GM23248 (cell line): Measurements from ENCODE around the gene S100A1. TPM values are rescaled to one million over a fixed set of nuclear protein-coding genes. Genes with fewer than 3 reads are reported as not detected.
A peak's percentile ranks its signal among the peaks of the same experiment; 100 is the strongest.
"Not testable (repeated sequence)": the region's sequence is repeated elsewhere in the genome, so short reads cannot be mapped to it uniquely, and the experiment has no call there.

Source experiments
- DNase-seq: peaks from one replicate; pipeline ENCODE4 v3.0.0-alpha.2; 2015
- H2AFZ ChIP-seq: fragments of 200-600 bp; sonication (generic); 2 replicates; pipeline ENCODE4 v1.6.1; 2016; ENCODE audit warnings: antibody characterized with exemption
- H3F3A ChIP-seq: fragments of 200-600 bp; sonication (generic); 2 replicates; pipeline ENCODE4 v1.6.1; 2016; ENCODE audit warnings: mild to moderate bottlenecking, antibody characterized with exemption, mixed run types; ENCODE audit not compliant: insufficient read depth
- H3K27ac ChIP-seq: fragments of 200-600 bp; sonication (generic); 2 replicates; pipeline ENCODE4 v1.5.1; 2016; ENCODE audit warnings: mild to moderate bottlenecking
- H3K27me3 ChIP-seq: fragments of 200-600 bp; sonication (generic); replicated peaks from 2 replicates; pipeline ENCODE4 v1.6.1; 2016; ENCODE audit warnings: mild to moderate bottlenecking; ENCODE audit not compliant: insufficient read depth
- H3K36me3 ChIP-seq: fragments of 200-600 bp; sonication (generic); 2 replicates; pipeline ENCODE4 v1.6.1; 2016; ENCODE audit warnings: low read depth, mild to moderate bottlenecking
- H3K4me1 ChIP-seq: fragments of 200-600 bp; sonication (generic); 2 replicates; pipeline ENCODE4 v1.6.1; 2016; ENCODE audit warnings: mild to moderate bottlenecking; ENCODE audit not compliant: insufficient read depth
- H3K4me2 ChIP-seq: fragments of 200-600 bp; sonication (generic); one replicate; pipeline ENCODE4 v1.6.1; 2016; ENCODE audit warnings: mild to moderate bottlenecking; ENCODE audit not compliant: unreplicated experiment
- H3K4me3 ChIP-seq: fragments of 200-600 bp; sonication (generic); 2 replicates; pipeline ENCODE4 v1.5.1; 2016; ENCODE audit warnings: mild to moderate bottlenecking
- H3K79me2 ChIP-seq: fragments of 200-600 bp; sonication (generic); 2 replicates; pipeline ENCODE4 v1.6.1; 2016; ENCODE audit warnings: mild to moderate bottlenecking; ENCODE audit not compliant: insufficient read depth
- H3K9ac ChIP-seq: fragments of 200-600 bp; sonication (generic); 2 replicates; pipeline ENCODE4 v1.6.1; 2016; ENCODE audit warnings: mild to moderate bottlenecking
- H3K9me2 ChIP-seq: fragments of 200-600 bp; sonication (generic); 2 replicates; pipeline ENCODE4 v1.6.1; 2016; ENCODE audit warnings: mixed run types, mild to moderate bottlenecking, moderate library complexity; ENCODE audit not compliant: insufficient read depth
- H3K9me3 ChIP-seq: fragments of 200-600 bp; sonication (generic); one replicate; pipeline ENCODE4 v1.6.1; 2017; ENCODE audit warnings: low read depth
- H4K20me1 ChIP-seq: fragments of 200-600 bp; sonication (generic); 2 replicates; pipeline ENCODE4 v1.6.0; 2016; ENCODE audit not compliant: insufficient read depth
- EZH2 ChIP-seq: fragments of 200-600 bp; sonication (generic); IDR thresholded peaks from 2 replicates; pipeline ENCODE4 v1.6.1; 2018; ENCODE audit warnings: antibody characterized with exemption, mild to moderate bottlenecking; ENCODE audit not compliant: insufficient read depth, poor library complexity, severe bottlenecking
- EZH2phosphoT487 ChIP-seq: fragments of 200-600 bp; sonication (generic); IDR thresholded peaks from 2 replicates; pipeline ENCODE4 v1.6.1; 2018; ENCODE audit warnings: antibody characterized with exemption, moderate library complexity, mild to moderate bottlenecking, low read depth; ENCODE audit not compliant: insufficient read depth
- WGBS, 2 experiments: methylation state at CpG; one replicate each; pipeline ENCODE4 v1.1.6; 2015 to 2017; ENCODE audit warnings: low lambda C conversion rate in 2 of 2, low coverage in 1 of 2; ENCODE audit errors: missing lambda C conversion rate in 2 of 2; 5-methylcytosine and 5-hydroxymethylcytosine counted together
- in situ Hi-C: fragments of 300-500 bp; cut with MboI; formaldehyde crosslinking; loops from 2 replicates; pipeline ENCODE4 v1.15.0; 2020
- polyA plus RNA-seq: library from polyadenylated mRNA; unstranded; fragments of >200 nt; fragmentation: Nextera tagmentation; extraction: Ambion mirVana; gene quantifications from 2 replicates; pipeline ENCODE4 v1.2.1, GENCODE V29; 2016
- total RNA-seq: library from RNA; depleted of rRNA; stranded (reverse); fragments of >200 nt; shearing (Covaris generic); gene quantifications from 2 replicates; pipeline ENCODE4 v1.2.3, GENCODE V29; 2014

S100A1 gene
- total and polyA plus RNA-seq, 2 experiments from 2014 or later, result 0.30 TPM; not detected in 1

DNA sequence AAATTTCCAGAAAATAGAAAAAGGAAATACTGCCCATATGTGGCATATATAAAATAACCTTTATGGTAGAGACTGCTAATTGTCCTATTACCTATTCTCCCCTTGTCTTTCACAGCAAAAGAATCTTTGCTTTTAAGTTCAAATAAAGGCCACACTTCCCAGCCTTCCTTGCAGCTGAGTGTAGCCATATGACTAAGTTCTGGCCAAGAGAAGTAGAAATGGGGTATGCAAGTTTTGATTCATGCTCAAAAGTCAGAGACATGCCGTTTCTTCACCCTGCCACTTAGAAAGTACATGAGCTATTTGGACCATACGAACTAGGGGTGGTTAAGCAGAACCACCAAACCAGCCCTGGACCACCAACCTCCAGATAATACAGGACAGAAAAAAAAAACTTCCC lies 44.3 kb upstream of the S100A1 start:
- H3K4me1 ChIP-seq, result peaks cover 11% of the 10 kb centered on the region
- in situ Hi-C loops, result no loop called here
- no peaks in the 10 kb centered on the region for H3K36me3 ChIP-seq
- no peaks in the 10 kb centered on the region for H3K27me3 ChIP-seq
- H3K27ac ChIP-seq, result no peak overlapping the region
- TF ChIP-seq EZH2phosphoT487 (no peak), EZH2 (no peak)
- peak; percentile 47 for DNase-seq
- no peak overlapping the region for H3K4me3 ChIP-seq
- H3K9me2 ChIP-seq, result no peaks in the 10 kb centered on the region
- H2AFZ ChIP-seq, result no peak overlapping the region
- no peaks in the 10 kb centered on the region for H4K20me1 ChIP-seq
- WGBS, 2 experiments, result 58 to 63% methylated on average over 2 of the region's 2 CpGs
- H3K9ac ChIP-seq, result no peak overlapping the region
- no peaks in the 10 kb centered on the region for H3K9me3 ChIP-seq
- H3K4me2 ChIP-seq, result no peak overlapping the region
- H3F3A ChIP-seq, result peaks cover 16% of the 10 kb centered on the region
- no peaks in the 10 kb centered on the region for H3K79me2 ChIP-seq

DNA sequence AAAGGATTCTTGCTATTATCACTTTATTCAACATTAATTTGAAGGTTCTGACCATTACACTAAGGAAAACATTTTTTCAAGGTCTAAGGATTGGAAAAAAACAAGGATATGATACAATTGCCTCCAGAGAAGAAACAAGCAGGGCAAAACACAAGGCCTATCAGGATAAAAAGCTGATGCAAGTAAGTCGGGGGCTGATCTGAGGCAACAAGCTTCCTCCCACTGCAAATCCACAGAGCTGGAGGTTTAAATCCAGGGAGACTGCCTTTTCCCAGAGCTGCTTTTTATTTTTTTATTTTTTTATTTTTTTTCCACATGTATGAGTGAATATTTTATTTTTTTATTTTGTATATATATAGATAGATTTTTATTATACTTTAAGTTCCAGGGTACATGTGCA lies 43.2 kb upstream of the S100A1 start:
- in situ Hi-C loops, result no loop called here
- peaks cover 6% of the 10 kb centered on the region for H3K4me1 ChIP-seq
- no peaks in the 10 kb centered on the region for H3K79me2 ChIP-seq
- no peak for TF ChIP-seq EZH2phosphoT487
- no peak for TF ChIP-seq EZH2
- H4K20me1 ChIP-seq, result no peaks in the 10 kb centered on the region
- no peak overlapping the region for H3K4me2 ChIP-seq
- H3K4me3 ChIP-seq, result no peak overlapping the region
- H3K9me3 ChIP-seq, result no peaks in the 10 kb centered on the region
- no peak overlapping the region for H2AFZ ChIP-seq
- no peaks in the 10 kb centered on the region for H3K9me2 ChIP-seq
- no peaks in the 10 kb centered on the region for H3K36me3 ChIP-seq
- H3K27ac ChIP-seq, result no peak overlapping the region
- WGBS, 2 experiments, result 94 to 97% methylated on average over 1 of the region's 1 CpG
- H3F3A ChIP-seq, result 0 out of 2 replicates have a peak, but pooled peaks cover 7% of the 10 kb centered on the region
- no peak for DNase-seq
- H3K9ac ChIP-seq, result no peak overlapping the region
- H3K27me3 ChIP-seq, result no peaks in the 10 kb centered on the region

DNA sequence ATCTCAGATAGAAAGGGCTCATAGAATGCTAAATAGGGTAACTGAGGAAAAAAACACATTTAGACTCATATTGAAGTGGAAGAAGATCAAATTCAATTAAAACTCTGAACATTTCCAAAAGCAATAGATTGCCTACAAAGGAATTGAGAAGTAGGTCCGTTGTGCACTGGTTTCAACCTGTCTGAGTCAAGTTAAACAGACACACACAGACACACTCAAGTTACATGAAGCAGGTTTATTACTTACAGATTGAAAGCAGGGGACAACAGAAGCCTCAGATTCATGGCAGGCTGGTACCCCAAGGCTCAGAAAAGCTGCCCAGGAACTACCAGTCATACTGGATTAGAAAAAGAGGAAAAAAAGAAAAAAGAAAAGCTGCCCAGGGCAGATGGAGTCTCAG lies 41.9 kb upstream of the S100A1 start:
- H3K4me2 ChIP-seq, result no peak overlapping the region
- no peak for DNase-seq
- TF ChIP-seq EZH2 (no peak), EZH2phosphoT487 (no peak)
- in situ Hi-C loops, result no loop called here
- H2AFZ ChIP-seq, result no peak overlapping the region
- no peak overlapping the region for H3K27ac ChIP-seq
- no peaks in the 10 kb centered on the region for H4K20me1 ChIP-seq
- H3K9me3 ChIP-seq, result no peaks in the 10 kb centered on the region
- H3K9ac ChIP-seq, result no peak overlapping the region
- H3K27me3 ChIP-seq, result no peaks in the 10 kb centered on the region
- H3K36me3 ChIP-seq, result no peaks in the 10 kb centered on the region
- H3K4me3 ChIP-seq, result no peak overlapping the region
- 0 out of 2 replicates have a peak, but pooled peaks cover 7% of the 10 kb centered on the region for H3F3A ChIP-seq
- peaks cover 6% of the 10 kb centered on the region for H3K4me1 ChIP-seq
- no peaks in the 10 kb centered on the region for H3K9me2 ChIP-seq
- H3K79me2 ChIP-seq, result no peaks in the 10 kb centered on the region
- 44 to 54% methylated on average over 1 of the region's 1 CpG for WGBS, 2 experiments

DNA sequence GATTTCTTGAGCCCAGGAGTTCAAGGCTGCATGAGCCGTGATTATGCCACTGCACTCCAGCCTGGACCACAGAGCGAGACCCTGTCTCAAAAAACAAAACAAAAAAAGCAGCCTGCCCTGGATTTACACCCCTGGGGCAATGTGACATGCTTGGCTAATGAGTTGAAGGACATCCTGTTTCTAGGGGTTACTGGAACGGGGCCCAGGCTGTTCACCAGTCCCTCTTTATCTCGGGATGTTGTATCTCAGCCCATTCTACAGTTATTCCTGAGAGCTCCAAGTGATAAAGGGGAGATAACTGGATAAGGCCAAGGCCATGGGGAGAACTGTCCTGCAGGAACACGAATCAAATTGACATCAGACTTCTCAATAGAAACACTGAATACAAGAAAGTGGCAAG lies 40.9 kb upstream of the S100A1 start:
- Histone ChIP-seq H3K9me2 (no peaks in the 10 kb centered on the region), H2AFZ (no peak overlapping the region), H3K9me3 (no peaks in the 10 kb centered on the region), H3F3A (0 out of 2 replicates have a peak, but pooled peaks cover 7% of the 10 kb centered on the region), H3K27ac (no peak overlapping the region), H3K4me2 (no peak overlapping the region), H3K27me3 (no peaks in the 10 kb centered on the region), H4K20me1 (no peaks in the 10 kb centered on the region), H3K4me1 (peaks cover 6% of the 10 kb centered on the region), H3K79me2 (no peaks in the 10 kb centered on the region), H3K4me3 (no peak overlapping the region), H3K9ac (no peak overlapping the region), H3K36me3 (no peaks in the 10 kb centered on the region)
- in situ Hi-C loops, result no loop called here
- no peak for DNase-seq
- 89 to 90% methylated on average over 5 of the region's 5 CpGs for WGBS, 2 experiments
- TF ChIP-seq EZH2 (no peak), EZH2phosphoT487 (no peak)

DNA sequence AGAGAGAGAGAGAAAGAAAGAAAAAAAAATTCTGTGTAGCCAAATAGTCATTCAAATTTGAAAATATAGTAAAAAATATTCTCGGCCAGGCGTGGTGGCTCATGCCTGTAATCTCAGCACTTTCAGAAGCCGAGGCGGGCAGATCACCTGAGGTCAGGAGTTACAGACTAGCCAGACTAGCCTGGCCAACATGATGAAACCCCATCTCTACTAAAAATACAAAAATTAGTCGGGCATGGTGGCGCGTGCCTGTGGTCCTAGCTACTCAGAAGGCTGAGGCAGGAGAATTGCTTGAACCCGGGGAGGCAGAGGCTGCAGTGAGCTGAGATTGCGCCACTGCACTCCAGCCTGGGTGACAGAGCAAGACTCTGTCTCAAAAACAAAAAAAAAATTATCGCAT lies 40.2 kb upstream of the S100A1 start:
- H3K27me3 ChIP-seq, H3K9me3 ChIP-seq, H3K4me1 ChIP-seq, H2AFZ ChIP-seq, H3K4me2 ChIP-seq, H3K9me2 ChIP-seq, DNase-seq, H3K9ac ChIP-seq, H3K36me3 ChIP-seq, H3K4me3 ChIP-seq, H4K20me1 ChIP-seq, H3F3A ChIP-seq, H3K79me2 ChIP-seq, in situ Hi-C loops, H3K27ac ChIP-seq: not testable (repeated sequence)
- WGBS, 2 experiments, result 95 to 96% methylated on average over 10 of the region's 10 CpGs
